ENCODE measurements around the gene CD101.
"Not testable (repeated sequence)": the region's sequence is repeated elsewhere in the genome, so short reads cannot be mapped to it uniquely, and the experiment has no call there.

Gene CD101

DNA sequence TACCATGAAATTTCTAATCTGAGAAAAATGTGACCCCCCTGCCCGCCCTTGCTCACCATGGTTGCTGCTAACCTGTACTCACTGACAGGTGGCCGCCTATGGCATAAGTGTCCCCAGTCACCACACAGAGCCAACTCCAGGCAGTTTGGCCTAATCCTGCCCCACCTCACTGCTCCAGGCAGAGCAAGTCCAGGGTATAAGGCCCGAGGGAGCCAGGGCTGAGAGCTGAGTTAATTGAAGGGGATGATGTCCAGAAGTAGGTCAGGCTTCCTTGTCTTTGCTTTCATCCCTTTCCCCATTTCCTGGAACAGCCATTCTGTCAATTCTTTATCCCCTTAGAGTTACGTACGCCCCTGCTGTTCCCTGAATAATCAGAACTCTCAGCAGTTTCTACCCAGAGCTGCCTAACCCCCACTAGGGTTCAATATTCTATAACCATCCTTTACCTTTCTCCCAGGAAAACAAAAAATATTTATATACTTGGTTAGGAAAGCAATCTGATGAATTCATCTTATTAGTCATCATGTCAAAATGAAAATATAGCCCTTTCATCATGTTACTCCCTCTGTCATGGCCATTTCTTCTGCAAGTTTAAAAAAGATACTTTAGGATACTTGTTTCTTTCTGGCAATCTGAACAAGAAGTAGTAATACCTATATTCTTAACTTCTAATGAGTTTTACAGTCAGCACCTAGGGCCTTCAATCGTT is 29.4 kb upstream of the CD101 start:
- peak; percentile 31 for DNase-seq (ENCODE audit: low read depth)
- TF ChIP-seq, protein P1, sequence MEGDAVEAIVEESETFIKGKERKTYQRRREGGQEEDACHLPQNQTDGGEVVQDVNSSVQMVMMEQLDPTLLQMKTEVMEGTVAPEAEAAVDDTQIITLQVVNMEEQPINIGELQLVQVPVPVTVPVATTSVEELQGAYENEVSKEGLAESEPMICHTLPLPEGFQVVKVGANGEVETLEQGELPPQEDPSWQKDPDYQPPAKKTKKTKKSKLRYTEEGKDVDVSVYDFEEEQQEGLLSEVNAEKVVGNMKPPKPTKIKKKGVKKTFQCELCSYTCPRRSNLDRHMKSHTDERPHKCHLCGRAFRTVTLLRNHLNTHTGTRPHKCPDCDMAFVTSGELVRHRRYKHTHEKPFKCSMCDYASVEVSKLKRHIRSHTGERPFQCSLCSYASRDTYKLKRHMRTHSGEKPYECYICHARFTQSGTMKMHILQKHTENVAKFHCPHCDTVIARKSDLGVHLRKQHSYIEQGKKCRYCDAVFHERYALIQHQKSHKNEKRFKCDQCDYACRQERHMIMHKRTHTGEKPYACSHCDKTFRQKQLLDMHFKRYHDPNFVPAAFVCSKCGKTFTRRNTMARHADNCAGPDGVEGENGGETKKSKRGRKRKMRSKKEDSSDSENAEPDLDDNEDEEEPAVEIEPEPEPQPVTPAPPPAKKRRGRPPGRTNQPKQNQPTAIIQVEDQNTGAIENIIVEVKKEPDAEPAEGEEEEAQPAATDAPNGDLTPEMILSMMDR (conservative IDR thresholded peaks at IDR 0.05; ENCODE audit: control insufficient read depth, insufficient read depth, low read depth, low read length): no peak
- no peak overlapping the region for H3K4me3 ChIP-seq (ENCODE audit: control insufficient read depth, low read depth, low read length)

DNA sequence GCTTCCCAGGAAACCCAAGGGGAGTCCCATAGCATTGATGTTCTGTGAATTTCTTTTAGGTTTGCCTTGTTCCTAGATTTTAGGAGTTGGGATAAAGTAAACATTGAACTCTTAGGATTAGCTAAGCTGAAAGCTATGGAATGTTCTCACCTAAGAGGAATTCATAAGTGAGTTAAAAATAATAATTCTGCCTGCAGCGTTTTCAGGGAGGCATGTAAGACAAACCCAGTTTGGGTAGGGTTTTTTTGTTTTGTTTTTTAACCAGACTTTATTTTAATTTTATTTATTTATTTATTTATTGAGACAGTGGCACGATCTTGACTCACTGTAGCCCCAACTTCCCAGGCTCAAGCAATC is 28.9 kb upstream of the CD101 start:
- H3K4me3 ChIP-seq (ENCODE audit: control insufficient read depth, low read depth, low read length): no peak overlapping the region
- no peak for DNase-seq (ENCODE audit: low read depth)
- TF ChIP-seq, protein P1 (conservative IDR thresholded peaks at IDR 0.05; ENCODE audit: control insufficient read depth, insufficient read depth, low read depth, low read length): no peak

DNA sequence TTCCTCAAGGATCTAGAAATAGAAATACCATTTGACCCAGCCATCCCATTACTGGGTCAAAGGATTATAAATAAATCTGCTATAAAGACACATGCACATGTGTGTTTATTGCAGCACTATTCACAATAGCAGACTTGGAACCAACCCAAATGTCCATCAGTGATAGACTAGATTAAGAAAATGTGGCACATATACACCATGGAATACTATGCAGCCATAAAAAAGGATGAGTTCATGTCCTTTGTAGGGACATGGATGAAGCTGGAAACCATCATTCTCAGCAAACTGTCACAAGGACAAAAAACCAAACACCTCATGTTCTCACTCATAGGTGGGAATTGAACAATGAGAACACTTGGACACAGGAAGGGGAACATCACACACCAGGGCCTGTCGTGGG is 21.3 kb upstream of the CD101 start:
- H3K4me3 ChIP-seq (ENCODE audit: control insufficient read depth, low read depth, low read length); DNase-seq (ENCODE audit: low read depth): not testable (repeated sequence)

DNA sequence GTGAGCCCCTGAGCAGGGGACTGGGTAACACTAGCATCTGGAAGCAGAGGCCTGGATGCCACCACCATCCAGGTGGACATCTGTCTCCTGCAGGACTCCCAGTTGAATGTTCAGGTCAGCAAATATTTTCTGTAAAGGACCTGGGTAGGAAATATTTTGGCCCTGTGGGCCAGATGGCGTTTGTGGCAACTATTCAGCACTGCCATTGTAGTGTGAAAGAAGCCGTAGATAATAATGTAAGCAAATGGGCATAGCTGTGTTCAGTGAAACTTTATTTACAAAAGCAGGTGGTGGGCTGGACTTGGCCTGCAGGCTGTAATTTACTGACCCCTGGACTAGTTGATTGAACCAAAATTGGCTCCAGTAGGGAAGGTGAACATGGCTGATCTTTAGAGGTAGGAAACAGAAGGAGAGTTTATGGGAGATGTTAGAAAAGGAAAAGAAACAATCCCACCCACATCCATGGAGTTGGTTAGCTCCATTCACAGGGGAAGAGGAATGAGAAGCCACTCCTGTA is 20.0 kb upstream of the CD101 start:
- TF ChIP-seq, protein P1 (conservative IDR thresholded peaks at IDR 0.05; ENCODE audit: control insufficient read depth, insufficient read depth, low read depth, low read length): no peak
- no peak overlapping the region for H3K4me3 ChIP-seq (ENCODE audit: control insufficient read depth, low read depth, low read length)
- DNase-seq (ENCODE audit: low read depth): no peak

DNA sequence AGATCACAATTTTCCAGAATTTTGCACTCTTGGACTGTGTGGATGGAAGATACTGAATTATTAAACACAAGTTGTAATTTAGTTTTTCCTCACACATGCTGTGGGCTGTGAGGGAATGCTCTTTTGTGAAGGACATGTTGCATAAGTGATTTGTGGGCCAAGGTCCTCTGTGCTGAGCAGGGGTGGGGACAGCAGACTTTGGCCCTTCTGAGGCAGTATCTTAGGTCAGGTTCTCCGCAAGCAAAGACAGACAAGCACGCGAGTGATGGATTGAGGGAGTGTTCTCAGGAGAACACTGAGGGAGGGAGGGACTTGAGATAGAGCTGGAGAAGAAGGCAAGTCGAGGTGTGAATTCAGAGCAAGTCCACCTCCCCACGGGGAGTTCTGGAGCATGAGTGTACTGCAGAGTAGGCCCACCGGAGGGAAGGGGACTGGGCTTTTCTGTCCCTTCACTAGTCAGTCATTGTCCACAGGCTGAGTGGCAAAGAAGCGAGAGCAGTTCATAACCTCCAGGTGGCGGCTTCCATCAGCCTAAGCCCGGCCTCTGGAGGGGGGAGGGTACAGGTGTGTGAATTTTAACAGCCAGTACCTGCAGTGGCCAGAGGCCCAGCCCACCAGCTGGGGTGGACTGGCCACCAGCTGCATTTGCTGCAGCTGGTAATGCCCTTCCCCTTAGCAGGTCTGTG is 19.1 kb upstream of the CD101 start:
- no peak for DNase-seq (ENCODE audit: low read depth)
- TF ChIP-seq, protein P1 (conservative IDR thresholded peaks at IDR 0.05; ENCODE audit: control insufficient read depth, insufficient read depth, low read depth, low read length): no peak
- H3K4me3 ChIP-seq (ENCODE audit: control insufficient read depth, low read depth, low read length): no peak overlapping the region

DNA sequence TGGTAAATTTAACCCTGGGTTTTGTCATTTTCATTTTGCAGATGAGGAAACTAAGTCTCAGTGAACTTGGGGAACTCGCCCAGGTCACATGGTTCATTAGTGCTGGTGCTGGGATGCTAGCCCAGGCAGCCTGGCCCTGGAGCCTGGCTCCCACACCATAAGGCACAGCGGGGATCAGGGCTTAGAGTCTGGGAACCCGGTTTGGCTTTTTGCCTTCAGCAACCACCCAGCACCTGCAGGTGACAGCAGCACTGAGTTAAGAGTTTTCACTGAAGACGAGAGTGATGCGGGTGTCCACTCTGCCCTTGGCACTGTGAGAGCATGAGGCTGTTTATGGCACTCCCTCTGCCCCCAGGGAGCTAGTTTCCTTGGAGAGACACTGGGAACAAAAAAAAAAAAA is 18.4 kb upstream of the CD101 start:
- H3K4me3 ChIP-seq (ENCODE audit: control insufficient read depth, low read depth, low read length): no peak overlapping the region
- TF ChIP-seq, protein P1 (conservative IDR thresholded peaks at IDR 0.05; ENCODE audit: control insufficient read depth, insufficient read depth, low read depth, low read length): no peak
- no peak for DNase-seq (ENCODE audit: low read depth)

DNA sequence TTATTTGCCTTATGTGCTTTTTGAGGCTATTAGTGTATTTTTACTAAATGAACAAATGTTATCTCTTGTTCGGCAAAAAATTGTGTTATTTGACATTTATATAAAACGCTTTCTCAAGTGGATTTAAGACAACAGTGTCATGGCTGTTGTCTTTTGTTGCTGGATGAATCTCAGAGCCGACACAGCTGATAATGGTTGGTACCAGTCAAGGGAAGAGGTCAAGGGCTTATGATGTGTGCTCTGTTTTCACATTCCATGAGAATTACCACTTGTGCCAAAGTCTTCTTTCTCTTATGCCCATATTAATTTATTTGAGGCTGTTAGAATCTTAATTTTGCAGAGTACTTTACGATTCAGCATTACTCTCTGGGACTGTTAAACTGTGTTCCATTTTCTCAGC is 17.9 kb upstream of the CD101 start:
- TF ChIP-seq, protein P1 (conservative IDR thresholded peaks at IDR 0.05; ENCODE audit: control insufficient read depth, insufficient read depth, low read depth, low read length): no peak
- DNase-seq (ENCODE audit: low read depth): no peak
- no peak overlapping the region for H3K4me3 ChIP-seq (ENCODE audit: control insufficient read depth, low read depth, low read length)

All from fibroblast of mammary gland (primary cell).